Left ventricle myocardium inferior (tissue), 1 donor: Measurements from ENCODE around the gene PRKG2. TPM values are rescaled to one million over a fixed set of nuclear protein-coding genes. Genes with fewer than 3 reads are reported as not detected.

Experiments
- DNase-seq: peaks from one replicate; pipeline ENCODE4 v3.0.0-alpha.2; 2020
- H3K27ac ChIP-seq: fragments of 200-600 bp; replicated peaks from 2 replicates; pipeline ENCODE4 v1.8.0; 2021
- H3K27me3 ChIP-seq: fragments of 200-600 bp; 2 replicates; pipeline ENCODE4 v1.8.0; 2021; ENCODE audit warnings: low read depth
- H3K36me3 ChIP-seq: fragments of 200-600 bp; 2 replicates; pipeline ENCODE4 v1.8.0; 2021
- H3K4me1 ChIP-seq: fragments of 200-600 bp; 2 replicates; pipeline ENCODE4 v1.8.0; 2021
- H3K4me3 ChIP-seq: fragments of 200-600 bp; 2 replicates; pipeline ENCODE4 v1.8.0; 2021; ENCODE audit warnings: mild to moderate bottlenecking, moderate library complexity
- H3K9me3 ChIP-seq: fragments of 200-600 bp; replicated peaks from 2 replicates; pipeline ENCODE4 v1.8.0; 2021
- intact Hi-C: fragments of 100-400 bp; cut with micrococcal nuclease; formaldehyde crosslinking; loops from one replicate; pipeline ENCODE4 v1.11.0; 2022
- total RNA-seq: library from RNA; stranded (reverse); fragmentation: NEBNext Ultra II Directional; extraction: Animal tissue kit (Norgen Biotek cat#: 25700); gene quantifications from one replicate; pipeline ENCODE4 v1.2.1, GENCODE V29; 2021
- TF ChIP-seq, protein P1 (sequence below): fragments of 200-600 bp; IDR thresholded peaks from 2 replicates; pipeline ENCODE4 v1.8.0; 2021; ENCODE audit warnings: antibody characterized with exemption, mild to moderate bottlenecking, borderline replicate concordance
- donor health status: DM: no; HTN: yes; CAD: no; lungs with severe emphysema.

PRKG2 gene
- total RNA-seq, 1 donor from 2014 or later: 0.74 TPM

DNA sequence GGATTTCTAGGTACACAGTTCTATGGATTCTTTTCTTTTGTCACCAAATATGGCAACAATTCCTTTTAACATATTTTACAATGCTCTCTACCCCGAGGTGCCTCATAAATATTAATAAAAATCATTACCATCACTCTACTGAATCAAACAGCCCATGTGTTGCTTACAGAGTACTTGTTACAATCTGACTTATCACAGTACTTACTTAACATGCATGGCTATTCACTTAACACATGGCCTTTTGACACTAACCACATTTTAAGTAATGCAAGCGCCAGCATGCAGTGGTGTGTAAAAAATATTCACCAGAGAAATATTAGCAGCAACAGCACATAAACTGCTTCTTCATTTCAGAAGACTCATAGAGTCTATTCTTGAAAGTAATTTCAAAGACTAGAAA is 119.6 kb downstream of the PRKG2 start:
- no peak for DNase-seq
- TF ChIP-seq, protein P1, sequence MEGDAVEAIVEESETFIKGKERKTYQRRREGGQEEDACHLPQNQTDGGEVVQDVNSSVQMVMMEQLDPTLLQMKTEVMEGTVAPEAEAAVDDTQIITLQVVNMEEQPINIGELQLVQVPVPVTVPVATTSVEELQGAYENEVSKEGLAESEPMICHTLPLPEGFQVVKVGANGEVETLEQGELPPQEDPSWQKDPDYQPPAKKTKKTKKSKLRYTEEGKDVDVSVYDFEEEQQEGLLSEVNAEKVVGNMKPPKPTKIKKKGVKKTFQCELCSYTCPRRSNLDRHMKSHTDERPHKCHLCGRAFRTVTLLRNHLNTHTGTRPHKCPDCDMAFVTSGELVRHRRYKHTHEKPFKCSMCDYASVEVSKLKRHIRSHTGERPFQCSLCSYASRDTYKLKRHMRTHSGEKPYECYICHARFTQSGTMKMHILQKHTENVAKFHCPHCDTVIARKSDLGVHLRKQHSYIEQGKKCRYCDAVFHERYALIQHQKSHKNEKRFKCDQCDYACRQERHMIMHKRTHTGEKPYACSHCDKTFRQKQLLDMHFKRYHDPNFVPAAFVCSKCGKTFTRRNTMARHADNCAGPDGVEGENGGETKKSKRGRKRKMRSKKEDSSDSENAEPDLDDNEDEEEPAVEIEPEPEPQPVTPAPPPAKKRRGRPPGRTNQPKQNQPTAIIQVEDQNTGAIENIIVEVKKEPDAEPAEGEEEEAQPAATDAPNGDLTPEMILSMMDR: no peak
- H3K27ac ChIP-seq: no peak overlapping the region

DNA sequence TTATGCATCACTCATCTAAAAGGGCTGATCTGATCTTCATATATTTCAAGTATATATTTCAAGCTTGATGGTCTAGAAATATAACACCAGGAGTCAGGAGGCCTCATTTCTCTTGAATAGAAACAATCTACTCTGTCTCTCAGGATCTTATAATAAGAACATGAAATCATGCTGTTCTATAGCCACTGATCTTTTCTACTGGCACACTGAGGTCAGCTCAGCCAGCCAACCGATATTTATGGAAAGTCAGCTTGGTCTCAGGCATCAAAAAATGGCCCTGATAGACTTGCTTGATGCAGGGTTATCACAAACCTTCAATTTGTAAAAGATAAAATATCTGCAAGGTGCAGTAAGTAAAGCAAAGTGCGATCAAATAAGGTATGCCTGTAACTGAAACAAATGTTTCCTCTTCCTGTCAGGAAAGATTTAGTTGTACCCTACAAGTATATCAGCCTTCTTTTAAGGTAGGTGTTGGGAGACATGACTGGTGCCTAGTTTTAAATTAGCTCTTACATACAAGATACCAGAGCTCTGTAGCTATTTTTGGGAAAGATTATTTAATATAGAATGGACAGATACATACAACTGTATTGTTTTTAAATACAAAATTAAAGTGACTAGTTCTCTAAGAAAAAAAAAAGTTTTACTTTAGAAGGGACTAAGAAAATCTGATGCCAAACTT is 121.2 kb downstream of the PRKG2 start:
- no peak overlapping the region for H3K27ac ChIP-seq
- intact Hi-C loops: no loop called here
- H3K9me3 ChIP-seq: peaks cover 11% of the 10 kb centered on the region
- no peak overlapping the region for H3K4me3 ChIP-seq
- no peak for DNase-seq
- H3K27me3 ChIP-seq: no peaks in the 10 kb centered on the region
- TF ChIP-seq, protein P1: no peak
- H3K4me1 ChIP-seq: no peaks in the 10 kb centered on the region
- no peaks in the 10 kb centered on the region for H3K36me3 ChIP-seq

More for the DNA sequence above, 119.6 kb downstream of the PRKG2 start:
- Histone ChIP-seq H3K36me3 (no peaks in the 10 kb centered on the region), H3K9me3 (peaks cover 11% of the 10 kb centered on the region), H3K4me1 (no peaks in the 10 kb centered on the region), H3K4me3 (no peak overlapping the region), H3K27me3 (no peaks in the 10 kb centered on the region)
- intact Hi-C loops: no loop called here

- no peak for DNase-seq
- H3K4me1 ChIP-seq: no peaks in the 10 kb centered on the region
- no peak overlapping the region for H3K27ac ChIP-seq
- H3K27me3 ChIP-seq: no peaks in the 10 kb centered on the region
- H3K4me3 ChIP-seq: no peak overlapping the region
- intact Hi-C loops: no loop called here
- no peaks in the 10 kb centered on the region for H3K36me3 ChIP-seq
- H3K9me3 ChIP-seq: no peaks in the 10 kb centered on the region
- TF ChIP-seq, protein P1: no peak
Measured at GRCh38 chr4:81085979-81086378, 129.0 kb downstream of the PRKG2 start.

- Histone ChIP-seq H3K27ac (no peak overlapping the region), H3K27me3 (no peaks in the 10 kb centered on the region), H3K36me3 (no peaks in the 10 kb centered on the region), H3K4me3 (no peak overlapping the region), H3K4me1 (no peaks in the 10 kb centered on the region), H3K9me3 (no peaks in the 10 kb centered on the region)
- intact Hi-C loops: no loop called here
- no peak for DNase-seq
- TF ChIP-seq, protein P1: no peak
Measured at GRCh38 chr4:81085291-81085690, 129.7 kb downstream of the PRKG2 start.

DNA sequence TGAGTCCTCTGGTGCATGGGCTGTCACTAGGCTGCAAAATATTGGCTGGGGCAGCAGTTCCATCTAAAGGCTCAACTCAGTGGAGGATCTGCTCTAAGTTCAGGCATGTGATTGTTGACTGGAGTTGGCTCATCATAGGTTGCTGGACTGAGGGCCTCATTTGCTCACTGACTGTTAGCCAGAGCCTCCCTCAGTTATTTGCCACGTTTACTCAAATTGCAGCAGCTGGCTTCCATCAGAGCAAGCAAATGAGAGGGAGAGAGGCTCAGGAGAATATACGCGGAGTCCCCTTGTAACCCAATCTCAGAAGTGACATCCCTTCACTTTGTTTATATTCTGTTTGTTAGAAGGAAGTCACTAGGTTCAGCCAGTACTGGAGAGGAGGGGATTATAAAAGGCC is 130.4 kb downstream of the PRKG2 start:
- Histone ChIP-seq H3K27ac (no peak overlapping the region), H3K9me3 (no peaks in the 10 kb centered on the region), H3K27me3 (no peaks in the 10 kb centered on the region), H3K4me1 (no peaks in the 10 kb centered on the region), H3K4me3 (no peak overlapping the region), H3K36me3 (no peaks in the 10 kb centered on the region)
- TF ChIP-seq, protein P1: no peak
- intact Hi-C loops: no loop called here
- DNase-seq: no peak
